HG02852 (cell line): ENCODE data around the gene CRYGA.
"Not testable (repeated sequence)": the region's sequence is repeated elsewhere in the genome, so short reads cannot be mapped to it uniquely, and the experiment has no call there.

Experiments
- ATAC-seq: cut with Tn5 transposase; IDR thresholded peaks from one replicate; pipeline ENCODE4 v1.9.1; 2021; ENCODE audit warnings: mild to moderate bottlenecking, moderate library complexity; ENCODE audit not compliant: unreplicated experiment

The CRYGA gene

GRCh38 chr2:208127090-208127489 is 36.3 kb downstream of the CRYGA start:
- ATAC-seq: no peak

- ATAC-seq: no peak
These were observed 38.1 kb downstream of the CRYGA start for GRCh38 chr2:208125251-208125650.

DNA sequence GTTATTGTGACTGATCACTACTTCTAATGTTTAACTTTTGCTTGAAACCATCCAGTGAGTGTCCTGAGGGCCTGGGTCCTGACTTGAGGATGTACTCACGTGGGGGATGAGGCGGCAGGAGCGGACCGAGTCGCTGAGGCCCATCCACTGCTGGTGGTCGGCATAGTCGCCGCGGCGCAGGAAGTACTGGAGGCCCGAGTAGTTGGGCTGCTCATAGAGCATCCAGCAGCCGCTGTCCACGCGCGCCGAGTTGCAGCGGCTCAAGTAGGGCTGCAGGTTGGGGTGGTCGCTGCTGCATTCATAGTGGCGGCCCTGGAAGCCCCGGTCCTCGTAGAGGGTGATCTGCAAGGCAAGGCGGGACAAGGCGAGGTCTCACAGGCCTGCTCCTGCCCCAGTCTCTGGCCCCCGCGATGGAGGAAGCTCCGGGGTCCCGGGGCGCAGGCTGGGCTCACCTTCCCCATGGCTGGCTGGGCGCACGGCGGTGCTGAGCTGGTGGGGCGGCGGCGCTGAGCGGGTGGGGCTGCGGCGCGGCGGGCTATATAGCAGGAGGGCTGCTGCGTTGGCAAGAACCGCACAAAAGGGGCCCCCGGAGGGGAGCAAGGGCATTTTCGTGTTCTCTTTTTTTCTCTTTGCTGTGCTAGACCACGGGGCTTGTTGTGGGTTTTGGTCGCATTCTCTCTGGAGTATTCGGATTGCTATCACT is 39.2 kb downstream of the CRYGA start, which contains the start of gene CRYGD:
TSS of gene CRYGD (minus strand) at position 512 of the 703 bp plus-strand sequence. CDS start at position 461, 51 bp downstream.
- ATAC-seq: not testable (repeated sequence)

DNA sequence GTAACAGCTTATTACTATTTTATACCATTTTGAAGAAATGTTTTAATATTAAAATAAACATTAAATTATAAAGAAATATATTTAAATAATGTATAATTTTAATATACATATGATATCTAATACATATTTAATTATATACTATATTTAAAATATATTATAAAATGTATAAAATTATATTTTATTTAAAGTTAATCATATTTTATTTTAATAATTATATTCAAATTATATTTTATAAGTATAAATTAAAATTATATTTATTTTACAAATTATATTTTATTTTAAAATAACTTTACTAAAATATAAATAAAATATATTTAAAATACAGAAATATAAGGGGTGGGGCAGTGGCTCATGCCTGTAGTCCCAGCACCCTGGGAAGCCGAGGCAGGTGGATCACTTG is 41.1 kb downstream of the CRYGA start:
- ATAC-seq: no peak

DNA sequence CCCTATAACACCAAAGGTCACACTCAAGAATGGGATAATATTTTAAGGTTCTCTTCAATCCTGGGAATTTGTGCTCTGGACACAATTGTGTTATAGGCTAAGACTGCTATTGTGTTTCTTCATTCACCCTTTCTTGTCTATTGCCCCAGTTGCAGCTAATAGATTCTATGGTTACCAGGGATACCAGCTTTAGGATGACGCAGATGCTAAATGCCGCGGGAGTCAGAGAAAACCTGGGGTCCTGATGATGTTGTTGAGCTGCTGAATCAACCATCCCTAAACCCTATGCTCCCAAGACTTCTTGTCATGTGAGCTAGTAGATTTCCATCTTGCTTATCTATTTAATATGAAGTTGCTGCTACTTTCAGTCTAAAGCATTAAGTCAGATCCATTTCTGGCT is 44.5 kb downstream of the CRYGA start:
- ATAC-seq: no peak

- ATAC-seq: not testable (repeated sequence)
These were observed 46.0 kb downstream of the CRYGA start for GRCh38 chr2:208117390-208117789.

GRCh38 chr2:208112969-208113368 is 50.4 kb downstream of the CRYGA start:
- ATAC-seq: no peak

GRCh38 chr2:208112273-208112745 is 51.1 kb downstream of the CRYGA start:
- ATAC-seq: not testable (repeated sequence)
